Cardiac fibroblast (primary cell): Measurements from ENCODE around the gene MEGF11.
A peak's percentile ranks its signal among the peaks of the same experiment; 100 is the strongest.

Experiments
- DNase-seq, 2 donors: peaks; one replicate each; pipeline versions ENCODE4 v3.0.0 to v3.0.0-alpha.2; 2010; ENCODE audit warnings: low read depth in 2 of 2
- H3K4me3 ChIP-seq, 2 donors: replicated peaks in 1 of 2; 1 replicate in 1 of 2; 2 replicates in 1 of 2; pipeline ENCODE4 v1.5.1; 2011; ENCODE audit warnings: low read depth in 2 of 2, low read length in 2 of 2, mild to moderate bottlenecking in 2 of 2, moderate library complexity in 1 of 2
- CTCF ChIP-seq: IDR thresholded peaks from one replicate; pipeline ENCODE4 v1.5.1; 2011; ENCODE audit warnings: low read depth, mild to moderate bottlenecking, low read length, inconsistent platforms

MEGF11 gene

GRCh38 chr15:65917936-65918335 lies 335.6 kb downstream of the MEGF11 start:
- DNase-seq, result no peak
- no peak for TF ChIP-seq CTCF
- no peak overlapping the region for H3K4me3 ChIP-seq

- no peak for DNase-seq
- TF ChIP-seq CTCF, result no peak
- H3K4me3 ChIP-seq, result no peak overlapping the region
Measured at GRCh38 chr15:65917407-65917756, 336.2 kb downstream of the MEGF11 start.

GRCh38 chr15:65916664-65917406 lies 336.7 kb downstream of the MEGF11 start:
- peak; percentile 89 for TF ChIP-seq CTCF
- no peak overlapping the region for H3K4me3 ChIP-seq
- peak; percentile 75 to 81 for DNase-seq

- DNase-seq, result no peak
- no peak overlapping the region for H3K4me3 ChIP-seq
- no peak for TF ChIP-seq CTCF
Measured at GRCh38 chr15:65916041-65916663, 337.4 kb downstream of the MEGF11 start.

GRCh38 chr15:65914981-65915925 lies 338.3 kb downstream of the MEGF11 start:
- TF ChIP-seq CTCF, result no peak
- DNase-seq, result no peak
- H3K4me3 ChIP-seq, result no peak overlapping the region

- no peak overlapping the region for H3K4me3 ChIP-seq
- no peak for DNase-seq
- no peak for TF ChIP-seq CTCF
Measured at GRCh38 chr15:65914386-65914785, 339.2 kb downstream of the MEGF11 start.
